Subcutaneous adipose tissue (tissue), 4 donors: ENCODE results near the gene RNF32. TPM values are rescaled to one million over a fixed set of nuclear protein-coding genes. Genes with fewer than 3 reads are reported as not detected.

Experiments used
- total RNA-seq, 4 donors: library from RNA; depleted of rRNA; stranded (reverse); fragments of >200 nt; gene quantifications; one replicate each; pipeline ENCODE4 v1.1.0, GENCODE V29; 2016
- TF ChIP-seq, protein P1 (sequence below): fragments of 450-650 bp; IDR thresholded peaks from one replicate; pipeline ENCODE4 v1.5.1; 2016; ENCODE audit warnings: low read depth, mild to moderate bottlenecking, control low read depth, antibody characterized with exemption, moderate library complexity

Gene RNF32
- total RNA-seq, 4 donors from 2014 or later, result 0.66 to 3.9 (median 2.0) TPM; not detected in 1

DNA sequence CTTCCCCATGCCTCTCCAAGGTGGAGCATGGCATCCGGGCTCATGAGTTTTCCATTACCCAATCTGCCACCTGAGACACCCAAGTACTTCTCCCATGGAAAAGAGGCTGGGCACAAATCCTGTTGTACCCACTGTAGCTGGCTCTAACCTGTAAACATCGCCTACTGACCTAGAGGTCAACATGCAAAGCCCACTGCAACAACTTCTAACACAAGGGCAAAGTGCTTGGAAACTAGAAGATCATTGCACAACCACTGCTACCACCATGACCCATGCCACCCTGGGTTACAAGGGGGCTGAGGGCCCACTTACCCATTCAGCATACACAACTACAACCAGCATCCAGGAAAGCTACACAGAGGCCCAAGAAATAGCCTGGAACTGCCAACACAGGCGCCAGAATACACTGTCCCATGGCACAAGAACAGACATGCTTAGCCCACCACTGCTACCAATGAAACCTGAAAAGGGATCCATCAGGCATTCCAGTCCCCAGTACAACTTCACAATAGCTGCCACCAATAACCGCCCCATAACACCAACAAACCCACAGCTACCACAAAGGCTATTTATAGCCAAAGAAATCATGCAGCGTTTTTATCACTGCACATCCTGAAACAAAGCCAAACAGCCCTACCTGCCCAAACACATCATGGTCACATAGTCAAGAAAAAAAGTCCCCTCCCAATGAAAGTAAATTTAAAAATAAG lies 63.4 kb downstream of the RNF32 start:
- TF ChIP-seq, protein P1, sequence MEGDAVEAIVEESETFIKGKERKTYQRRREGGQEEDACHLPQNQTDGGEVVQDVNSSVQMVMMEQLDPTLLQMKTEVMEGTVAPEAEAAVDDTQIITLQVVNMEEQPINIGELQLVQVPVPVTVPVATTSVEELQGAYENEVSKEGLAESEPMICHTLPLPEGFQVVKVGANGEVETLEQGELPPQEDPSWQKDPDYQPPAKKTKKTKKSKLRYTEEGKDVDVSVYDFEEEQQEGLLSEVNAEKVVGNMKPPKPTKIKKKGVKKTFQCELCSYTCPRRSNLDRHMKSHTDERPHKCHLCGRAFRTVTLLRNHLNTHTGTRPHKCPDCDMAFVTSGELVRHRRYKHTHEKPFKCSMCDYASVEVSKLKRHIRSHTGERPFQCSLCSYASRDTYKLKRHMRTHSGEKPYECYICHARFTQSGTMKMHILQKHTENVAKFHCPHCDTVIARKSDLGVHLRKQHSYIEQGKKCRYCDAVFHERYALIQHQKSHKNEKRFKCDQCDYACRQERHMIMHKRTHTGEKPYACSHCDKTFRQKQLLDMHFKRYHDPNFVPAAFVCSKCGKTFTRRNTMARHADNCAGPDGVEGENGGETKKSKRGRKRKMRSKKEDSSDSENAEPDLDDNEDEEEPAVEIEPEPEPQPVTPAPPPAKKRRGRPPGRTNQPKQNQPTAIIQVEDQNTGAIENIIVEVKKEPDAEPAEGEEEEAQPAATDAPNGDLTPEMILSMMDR, result no peak

DNA sequence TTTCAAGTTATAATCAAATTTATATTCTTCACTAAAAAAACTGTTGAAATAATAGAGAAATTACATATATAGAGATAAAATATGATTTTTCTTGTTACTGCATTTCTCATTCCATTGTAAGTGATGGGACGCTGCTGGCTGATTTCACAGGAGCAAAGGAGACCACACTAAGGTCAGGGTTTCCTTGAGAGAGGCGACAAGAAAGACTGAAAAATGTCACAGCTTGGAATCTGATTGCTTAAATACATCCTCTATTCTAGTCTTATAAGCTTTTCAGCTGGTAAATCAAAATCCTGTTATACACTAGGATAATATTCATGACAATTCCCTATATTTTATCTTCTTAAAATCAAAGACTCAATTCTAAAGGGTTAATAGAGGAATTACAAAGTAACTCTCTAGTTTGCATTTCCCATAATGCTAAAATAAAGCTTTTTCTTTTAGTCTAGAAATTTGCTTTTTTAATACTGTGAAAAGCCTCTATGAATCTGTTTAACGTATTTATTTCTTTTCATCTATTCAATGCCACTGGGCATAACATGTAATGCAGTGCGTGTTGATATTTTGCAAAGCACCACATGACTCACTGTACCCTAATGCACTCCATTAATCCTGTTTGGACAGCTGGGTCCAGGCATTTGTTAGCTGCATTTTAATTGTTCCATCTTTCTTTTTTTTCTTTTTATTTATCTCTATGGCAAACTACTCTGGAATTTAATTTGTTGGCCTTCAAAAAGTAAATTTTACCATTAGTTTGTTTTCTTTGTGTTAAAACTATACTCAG lies 81.7 kb downstream of the RNF32 start:
- TF ChIP-seq, protein P1, result no peak

DNA sequence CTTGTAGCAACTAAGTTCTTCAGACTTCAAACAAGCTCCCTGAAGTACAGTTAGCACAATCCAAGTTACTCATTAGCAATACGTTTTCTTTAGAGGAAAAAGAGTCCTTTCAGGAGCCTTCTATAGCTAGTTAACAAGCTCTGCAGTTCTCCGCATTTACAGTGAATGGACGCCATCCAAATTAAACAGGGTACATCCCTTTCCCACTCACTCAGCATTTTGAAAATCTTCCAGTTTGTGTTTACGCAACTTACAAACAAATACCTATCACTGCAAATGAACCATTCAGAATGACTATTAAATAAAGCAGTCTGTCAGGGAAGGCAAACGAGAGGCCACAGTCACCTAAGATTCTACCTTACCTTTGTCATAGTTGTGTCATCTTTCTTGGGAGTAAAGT lies 84.5 kb downstream of the RNF32 start:
- TF ChIP-seq, protein P1, result no peak

DNA sequence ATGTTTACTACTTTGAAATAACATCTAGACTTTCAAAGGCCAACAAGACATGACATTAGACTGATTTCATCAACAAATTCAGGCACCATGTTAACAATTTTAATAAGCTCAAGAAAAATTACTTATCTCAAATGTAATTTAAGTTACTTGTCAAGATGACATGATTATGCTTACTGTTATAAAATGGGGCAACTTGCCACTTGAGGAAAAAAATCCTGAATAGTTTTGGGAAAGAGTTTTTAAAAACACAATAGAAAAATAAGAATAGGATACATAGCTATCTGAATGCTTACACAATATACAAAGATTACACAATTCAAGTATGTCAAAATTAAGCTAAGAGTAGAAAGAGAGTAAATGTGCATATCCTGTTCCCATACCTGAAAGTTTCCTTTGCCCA lies 85.4 kb downstream of the RNF32 start:
- TF ChIP-seq, protein P1, result no peak
